ENCODE data around the gene NIPAL3.

GRCh38 chr1:24369801-24370200 is 45.8 kb upstream of the NIPAL3 start:
- no peak for TF ChIP-seq CREB5 (CRISPR knock-in tag; IDR thresholded peaks at IDR 0.05; ENCODE audit: low read depth)
- no peak for TF ChIP-seq ZC3H10 (CRISPR knock-in tag; IDR thresholded peaks at IDR 0.05)
- TF ChIP-seq ZNF8 (CRISPR knock-in tag; IDR thresholded peaks at IDR 0.05), result no peak
- no peak for TF ChIP-seq ZFP30 (CRISPR knock-in tag; IDR thresholded peaks at IDR 0.05)
- TF ChIP-seq TOX (CRISPR knock-in tag; IDR thresholded peaks at IDR 0.05; ENCODE audit: borderline replicate concordance), result no peak
- TF ChIP-seq ISL1 (CRISPR knock-in tag; IDR thresholded peaks at IDR 0.05), result no peak
- no peak for TF ChIP-seq PATZ1 (CRISPR knock-in tag; IDR thresholded peaks at IDR 0.05; ENCODE audit: borderline replicate concordance)
- TF ChIP-seq POU6F1 (CRISPR knock-in tag; IDR thresholded peaks at IDR 0.05; ENCODE audit: borderline replicate concordance, low read depth), result no peak
